ENCODE measurements around the gene TK1.

DNA sequence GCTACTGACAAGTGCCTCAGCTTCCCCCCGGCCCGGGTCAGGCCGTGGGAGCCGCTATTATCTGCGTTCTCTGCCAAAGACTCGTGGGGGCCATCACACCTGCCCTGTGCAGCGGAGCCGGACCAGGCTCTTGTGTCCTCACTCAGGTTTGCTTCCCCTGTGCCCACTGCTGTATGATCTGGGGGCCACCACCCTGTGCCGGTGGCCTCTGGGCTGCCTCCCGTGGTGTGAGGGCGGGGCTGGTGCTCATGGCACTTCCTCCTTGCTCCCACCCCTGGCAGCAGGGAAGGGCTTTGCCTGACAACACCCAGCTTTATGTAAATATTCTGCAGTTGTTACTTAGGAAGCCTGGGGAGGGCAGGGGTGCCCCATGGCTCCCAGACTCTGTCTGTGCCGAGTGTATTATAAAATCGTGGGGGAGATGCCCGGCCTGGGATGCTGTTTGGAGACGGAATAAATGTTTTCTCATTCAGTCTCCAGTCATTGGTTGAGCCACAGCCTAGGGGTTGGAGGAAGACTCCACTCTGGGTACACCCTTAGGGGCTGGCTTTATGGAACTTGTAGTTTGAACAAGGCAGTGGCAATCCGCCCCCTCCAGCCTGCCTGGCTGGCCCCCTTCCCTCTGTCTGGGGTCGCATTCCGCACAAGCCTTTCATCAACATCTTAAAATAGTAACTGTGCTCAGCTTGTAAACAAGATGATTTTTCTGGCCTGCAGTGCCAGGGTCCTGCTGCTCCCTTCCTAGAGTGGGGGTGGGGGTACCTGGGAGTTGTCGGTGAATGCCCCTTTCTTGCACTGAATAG, 14.4 kb downstream of the TK1 start:
- no peak for TF ChIP-seq CTCF (conservative IDR thresholded peaks at IDR 0.05 in 1 of 2, IDR thresholded peaks at IDR 0.05 in 1 of 2; ENCODE audit: extremely low read depth in 1 of 2, insufficient read depth in 1 of 2, low read depth in 1 of 2, low read length in 2 of 2)
- no peak for TF ChIP-seq EZH2 (IDR thresholded peaks at IDR 0.05; ENCODE audit: borderline replicate concordance, low read length)

Data from mammary epithelial cell (primary cell).